Activated CD4-positive, alpha-beta T cell treated with anti-CD3 and anti-CD28 coated beads, Interleukin-2, amount 50 U/mL, for 24 hours (primary cell): ENCODE results near the gene CLTB.
"Not testable (repeated sequence)": the region's sequence is repeated elsewhere in the genome, so short reads cannot be mapped to it uniquely, and the experiment has no call there.

Experiments used
- DNase-seq, 2 donors: peaks; one replicate each; pipeline ENCODE4 v3.0.0-alpha.2; 2020; ENCODE audit warnings: low read depth in 1 of 2, low spot score in 1 of 2

The CLTB gene, protein sequence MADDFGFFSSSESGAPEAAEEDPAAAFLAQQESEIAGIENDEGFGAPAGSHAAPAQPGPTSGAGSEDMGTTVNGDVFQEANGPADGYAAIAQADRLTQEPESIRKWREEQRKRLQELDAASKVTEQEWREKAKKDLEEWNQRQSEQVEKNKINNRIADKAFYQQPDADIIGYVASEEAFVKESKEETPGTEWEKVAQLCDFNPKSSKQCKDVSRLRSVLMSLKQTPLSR

DNA sequence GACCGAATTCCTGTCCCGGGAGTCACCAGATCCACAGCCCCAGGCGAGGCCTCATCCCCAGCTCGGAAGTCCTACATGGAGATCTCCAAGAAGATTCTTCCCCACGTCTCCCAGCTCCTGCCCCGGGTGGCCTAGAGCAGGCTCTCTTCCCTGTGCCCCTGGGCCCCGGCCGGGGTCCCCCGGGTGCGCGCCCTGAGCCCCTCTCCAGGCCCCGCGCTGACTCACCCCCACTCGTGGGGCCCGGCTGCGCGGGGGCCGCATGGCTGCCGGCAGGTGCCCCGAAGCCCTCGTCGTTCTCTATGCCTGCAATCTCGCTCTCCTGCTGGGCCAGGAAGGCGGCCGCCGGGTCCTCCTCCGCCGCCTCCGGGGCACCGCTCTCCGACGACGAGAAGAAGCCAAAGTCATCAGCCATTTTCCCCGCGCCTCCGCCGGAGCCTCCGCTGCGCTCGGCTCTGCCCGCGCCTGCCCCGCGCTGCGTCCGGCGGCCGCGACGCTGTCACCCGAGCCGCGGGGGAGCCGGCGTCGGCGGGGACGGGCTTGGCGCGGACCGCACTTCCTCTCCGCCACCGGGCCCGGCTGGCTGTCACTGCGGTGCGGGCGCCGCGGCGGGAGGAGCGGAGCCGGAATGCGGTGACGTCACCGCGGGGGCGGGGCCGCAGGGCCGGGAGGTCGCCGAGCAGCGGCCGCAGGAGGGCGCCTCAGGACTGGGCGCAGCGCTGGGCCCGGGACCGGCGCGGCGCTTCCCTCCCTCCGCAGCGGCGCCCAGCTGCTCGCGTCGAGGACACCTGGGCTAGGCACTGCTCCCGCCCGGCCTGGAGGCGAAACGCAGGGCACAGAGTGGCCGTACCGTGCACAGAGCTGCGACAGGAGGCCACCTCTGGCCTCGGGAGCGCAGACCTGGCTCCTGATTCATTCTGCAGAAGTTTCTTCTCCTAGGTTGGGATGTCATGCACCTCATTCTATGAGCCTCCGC lies at the start of gene CLTB:
TSS of gene CLTB (minus strand) at position 588 of the 973 bp plus-strand sequence. CDS start at position 412, 176 bp downstream.
- peak; percentile 81 to 84 for DNase-seq

DNA sequence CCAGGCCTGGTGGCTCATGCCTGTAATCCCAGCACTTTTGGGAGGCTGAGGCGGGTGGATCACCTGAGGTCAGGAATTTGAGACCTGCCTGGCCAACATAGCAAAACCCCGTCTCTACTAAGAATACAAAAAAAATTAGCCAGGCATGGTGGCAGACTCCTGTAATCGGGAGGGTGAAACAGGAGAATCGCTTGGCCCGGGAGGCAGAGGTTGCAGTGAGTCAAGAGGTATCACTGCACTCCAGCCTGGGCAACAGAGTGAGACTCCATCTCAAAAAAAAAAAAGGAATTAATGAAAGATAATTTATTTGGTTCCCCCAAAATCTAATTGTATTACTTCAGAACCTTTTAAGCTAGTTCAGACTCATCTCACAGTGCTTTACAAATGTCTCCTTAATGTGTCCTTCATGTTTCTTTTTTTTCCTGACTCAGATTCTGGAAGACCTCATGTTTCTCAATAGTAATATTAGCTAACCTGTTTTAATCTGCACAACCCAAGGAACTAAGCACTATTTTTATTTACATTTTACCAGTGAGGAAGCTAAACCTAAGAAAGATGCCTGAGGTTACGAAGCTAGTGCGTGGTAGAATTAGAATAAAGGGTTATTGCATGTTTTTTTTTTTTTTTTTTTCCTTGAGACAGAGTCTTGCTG lies 46.9 kb upstream of the CLTB start:
- DNase-seq = no peak

DNA sequence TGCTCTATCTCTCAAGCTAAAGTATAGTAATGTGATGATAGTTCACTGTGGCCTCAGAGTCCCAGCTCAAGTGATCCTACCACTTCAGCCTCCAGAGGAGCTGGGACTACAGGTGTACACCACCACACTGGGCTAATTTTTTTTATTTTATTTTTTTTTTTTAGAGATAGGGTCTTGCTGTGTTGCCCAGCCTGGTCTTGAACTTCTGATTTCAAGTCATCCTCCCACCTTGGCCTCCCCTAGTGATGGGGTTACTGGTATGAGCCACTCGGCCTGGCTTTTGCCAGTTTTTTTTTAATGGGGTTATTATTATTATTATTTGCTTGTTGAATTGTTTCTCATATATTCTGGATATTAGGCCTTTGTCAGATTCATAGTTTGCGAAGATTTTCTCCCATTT lies 45.0 kb upstream of the CLTB start:
- DNase-seq = no peak

DNA sequence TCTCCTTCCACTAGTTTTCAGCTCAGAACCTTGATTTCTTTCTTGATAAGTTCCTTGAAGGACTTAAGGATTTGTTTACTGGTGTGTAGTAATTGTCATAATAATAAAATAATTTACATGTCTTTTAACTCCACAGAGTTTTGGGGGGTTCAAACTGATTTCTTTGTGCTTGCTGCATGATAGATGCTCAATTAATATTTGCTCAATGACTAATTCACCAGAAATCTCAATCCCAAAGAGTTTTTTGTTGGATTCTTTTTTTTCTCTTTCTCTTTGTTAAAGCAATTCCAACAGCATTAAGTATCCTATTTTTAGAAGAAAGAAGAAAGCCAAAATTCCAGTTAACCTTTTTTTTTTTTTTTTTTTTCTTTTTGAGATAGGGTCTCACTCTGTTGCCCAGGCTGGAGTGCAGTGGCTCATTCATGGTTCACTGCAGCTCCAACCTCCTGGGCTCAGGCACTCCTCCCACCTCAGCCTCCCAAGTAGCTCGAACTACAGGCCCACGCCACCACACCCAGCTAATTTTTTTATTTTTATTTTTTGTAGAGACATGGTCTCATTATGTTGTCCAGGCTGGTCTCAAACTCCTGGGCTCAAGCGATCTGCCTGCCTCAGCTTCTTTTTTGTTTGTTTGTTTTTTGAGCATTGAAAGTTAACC lies 42.7 kb upstream of the CLTB start:
- no peak for DNase-seq

DNA sequence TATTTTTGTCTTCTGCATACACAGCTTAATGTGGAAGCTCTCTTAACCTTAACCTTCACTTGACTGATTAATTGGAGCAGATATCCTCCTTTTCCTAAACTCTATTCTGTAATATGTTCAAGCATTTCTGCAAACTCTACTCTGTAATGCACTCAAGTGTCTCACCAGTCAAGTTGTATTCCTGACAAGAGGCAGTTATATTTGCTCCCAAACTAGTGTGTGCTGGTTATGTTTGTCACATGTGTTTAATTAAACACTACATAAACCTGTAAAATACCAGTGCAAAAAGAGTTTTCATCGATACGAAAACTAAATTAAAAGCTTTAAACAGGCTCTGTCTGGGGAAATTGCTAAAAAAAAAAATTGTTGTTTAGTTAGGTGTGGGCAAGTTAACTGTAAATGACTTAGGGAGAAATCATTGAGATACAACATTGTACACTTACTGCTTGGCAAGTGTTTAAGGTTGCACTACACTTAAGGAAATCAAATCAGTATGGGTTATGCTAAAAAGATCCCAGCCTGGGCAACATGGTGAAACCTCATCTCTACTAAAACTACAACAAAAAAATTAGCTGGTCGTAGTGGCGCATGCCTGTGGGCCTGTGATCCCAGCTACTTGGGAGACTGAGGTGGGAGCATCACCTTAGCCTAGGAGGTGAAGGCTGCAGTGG lies 38.5 kb upstream of the CLTB start:
- DNase-seq = no peak

DNA sequence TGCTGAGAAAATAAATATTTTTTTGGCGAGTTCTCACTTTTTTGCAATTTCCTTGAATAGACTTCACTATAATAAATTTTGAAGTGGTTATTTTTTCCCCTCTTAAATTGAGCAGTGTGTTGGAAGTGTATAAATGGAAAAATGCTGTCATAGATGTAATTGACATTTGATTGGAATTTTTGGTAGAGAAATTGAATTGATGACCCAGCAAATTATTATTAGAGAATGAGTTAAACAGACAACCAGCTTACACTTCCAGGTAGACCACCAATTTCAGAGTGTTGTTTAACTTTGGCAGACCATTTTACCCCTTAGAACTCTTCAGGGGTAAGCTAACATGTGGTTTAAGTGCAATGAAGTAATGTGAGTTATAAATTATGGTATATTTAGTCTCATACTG lies 33.7 kb upstream of the CLTB start:
- DNase-seq = no peak

DNA sequence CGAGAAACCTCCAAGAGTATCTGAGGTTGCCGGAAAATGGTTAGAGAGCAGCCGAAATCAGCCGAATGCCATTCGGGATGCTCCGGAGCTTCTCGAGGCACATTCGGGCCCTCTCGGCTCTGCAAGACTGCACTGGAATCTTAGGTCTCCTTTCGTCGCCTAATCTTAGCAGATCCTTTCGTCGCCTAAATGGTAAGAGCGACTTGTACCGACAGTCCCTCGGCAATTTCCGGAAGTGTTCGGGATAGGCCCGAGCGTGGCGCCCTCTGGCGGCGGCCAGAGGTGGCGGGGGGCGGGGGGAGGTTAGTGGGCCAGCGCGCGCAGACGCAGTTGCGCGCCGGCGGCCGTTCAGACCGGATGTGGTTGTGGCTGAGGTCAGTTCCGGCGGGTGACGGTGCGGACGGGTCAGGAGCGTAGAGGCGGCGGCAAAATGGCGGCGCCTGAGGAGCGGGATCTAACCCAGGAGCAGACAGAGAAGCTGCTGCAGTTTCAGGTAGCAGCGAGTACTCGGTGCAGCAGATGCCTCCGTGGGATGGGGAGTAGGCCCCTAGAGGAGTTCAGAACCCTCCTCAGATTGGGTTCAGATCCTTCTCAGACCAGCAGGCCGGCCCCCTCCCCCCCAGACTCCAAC lies 31.8 kb upstream of the CLTB start, which contains the start of gene FAF2:
TSS of gene FAF2 (plus strand) at position 408 of the 631 bp plus-strand sequence. CDS start at position 431, 23 bp downstream.
- DNase-seq = peak; percentile 97 to 100

DNA sequence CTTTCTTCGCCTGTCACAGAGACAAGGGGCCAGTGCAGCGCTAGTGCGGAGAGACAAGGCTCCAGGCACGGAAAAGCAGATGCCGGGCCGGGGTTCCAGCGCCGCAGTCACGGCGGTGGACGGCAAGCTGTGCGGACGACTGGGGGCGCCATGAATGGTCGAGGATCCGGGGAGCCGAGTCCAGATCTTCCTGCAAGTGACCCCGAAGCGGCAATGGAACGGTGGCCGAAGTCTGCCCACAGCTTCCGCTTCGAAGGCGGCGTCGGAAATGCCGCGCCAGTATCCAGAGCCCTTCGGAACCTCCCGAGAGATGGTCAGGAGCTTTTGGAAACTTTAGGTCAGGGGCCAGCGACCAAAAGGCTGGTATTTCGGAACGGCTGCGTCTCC lies 31.2 kb upstream of the CLTB start:
- DNase-seq = no peak

DNA sequence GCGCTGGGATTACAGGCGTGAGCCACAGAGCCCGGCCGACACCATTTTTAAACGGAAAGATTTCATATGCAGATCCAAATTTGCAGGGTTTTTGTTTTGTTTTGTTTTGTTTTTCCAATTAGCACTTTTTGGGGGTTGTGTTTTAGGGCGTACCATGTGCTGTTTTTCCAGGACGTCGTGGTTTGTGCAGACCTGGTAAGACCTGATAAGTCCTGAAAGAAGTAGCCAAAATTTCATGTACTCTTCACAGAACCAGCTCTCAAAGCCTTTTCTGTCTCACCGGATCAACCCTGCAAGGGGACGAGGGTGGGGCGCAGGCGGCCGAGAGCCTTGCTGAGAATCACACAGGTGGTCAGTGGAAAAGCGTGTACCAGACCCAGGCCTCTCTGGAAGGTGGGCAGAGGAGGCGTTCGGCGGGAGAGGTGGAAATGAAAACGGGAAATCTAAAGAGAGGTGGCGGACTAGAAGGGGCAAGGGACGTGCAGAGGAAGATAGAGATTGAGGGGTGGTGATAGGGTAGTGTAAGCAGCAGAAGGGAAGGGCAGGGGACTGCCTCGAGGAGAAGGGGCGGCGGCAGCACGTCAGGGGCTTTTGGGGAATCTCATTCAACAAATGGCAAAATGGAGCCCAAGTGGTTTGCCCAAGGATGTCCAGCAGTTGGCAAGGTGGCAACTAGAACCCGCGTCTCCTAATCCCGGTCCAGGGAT lies 30.7 kb upstream of the CLTB start:
- DNase-seq = no peak

DNA sequence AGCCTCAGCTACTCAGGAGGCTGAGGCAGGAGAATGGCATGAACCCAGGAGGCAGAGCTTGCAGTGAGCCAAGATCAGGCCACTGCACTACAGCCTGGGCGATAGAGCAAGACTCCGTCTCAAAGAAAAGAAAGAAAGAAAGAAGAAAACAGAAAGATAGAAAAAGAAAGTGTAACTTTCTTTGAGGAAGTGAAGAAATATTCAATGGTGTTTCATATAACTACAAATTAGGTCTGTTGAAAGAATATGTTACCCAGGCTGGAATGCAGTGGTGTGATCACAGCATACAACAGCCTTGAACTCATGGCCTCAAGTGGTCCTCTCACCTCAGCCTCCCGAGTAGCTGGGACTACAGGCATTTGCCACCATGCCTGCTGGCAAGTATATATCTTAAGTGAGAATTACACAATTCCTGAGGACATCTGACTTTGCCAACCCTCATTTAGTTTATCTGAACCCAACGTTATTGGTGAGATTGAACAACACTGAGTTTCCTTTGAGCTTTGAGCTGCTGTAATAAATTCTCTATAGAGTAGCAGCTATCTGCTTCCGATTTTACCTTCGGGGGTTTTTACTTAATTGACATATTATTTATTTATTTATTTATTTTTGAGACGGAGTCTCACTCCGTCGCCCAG lies 29.8 kb upstream of the CLTB start:
- no peak for DNase-seq

DNA sequence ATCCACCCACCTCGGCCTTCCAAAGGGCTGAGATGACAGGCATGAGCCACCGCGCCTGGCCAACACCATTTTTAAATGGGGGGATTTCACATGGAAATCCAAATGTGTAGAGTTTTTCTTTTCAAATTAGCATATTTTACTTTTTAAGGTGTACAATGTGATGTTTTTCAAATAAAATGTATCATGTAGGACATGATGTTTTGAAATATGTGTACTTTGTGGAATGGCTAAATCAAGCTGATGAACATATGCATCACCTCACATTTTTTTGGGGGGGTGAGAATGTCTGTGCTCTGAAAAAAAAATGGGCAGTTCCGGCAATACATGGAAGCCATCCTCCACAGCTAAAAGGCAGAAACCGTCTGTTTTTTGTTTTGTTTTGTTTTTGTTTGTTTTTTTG lies 28.4 kb upstream of the CLTB start:
- no peak for DNase-seq

DNA sequence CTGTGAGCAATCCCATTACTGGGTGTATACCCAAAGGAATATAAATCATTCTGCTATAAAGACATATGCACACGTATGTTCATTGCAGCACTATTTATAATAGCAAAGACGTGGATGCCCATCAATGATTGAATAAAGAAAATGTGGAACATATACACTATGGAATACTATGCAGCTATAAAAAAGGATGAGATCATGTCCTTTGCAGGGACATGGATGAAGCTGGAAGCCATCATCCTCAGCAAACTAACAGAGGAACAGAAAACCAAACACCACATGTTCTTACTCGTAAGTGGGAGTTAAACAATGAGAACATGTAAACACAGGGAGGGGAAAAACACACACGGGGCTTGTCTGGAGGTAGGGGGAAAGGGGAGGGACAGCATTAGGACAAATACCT lies 26.6 kb upstream of the CLTB start:
- not testable (repeated sequence) for DNase-seq

DNA sequence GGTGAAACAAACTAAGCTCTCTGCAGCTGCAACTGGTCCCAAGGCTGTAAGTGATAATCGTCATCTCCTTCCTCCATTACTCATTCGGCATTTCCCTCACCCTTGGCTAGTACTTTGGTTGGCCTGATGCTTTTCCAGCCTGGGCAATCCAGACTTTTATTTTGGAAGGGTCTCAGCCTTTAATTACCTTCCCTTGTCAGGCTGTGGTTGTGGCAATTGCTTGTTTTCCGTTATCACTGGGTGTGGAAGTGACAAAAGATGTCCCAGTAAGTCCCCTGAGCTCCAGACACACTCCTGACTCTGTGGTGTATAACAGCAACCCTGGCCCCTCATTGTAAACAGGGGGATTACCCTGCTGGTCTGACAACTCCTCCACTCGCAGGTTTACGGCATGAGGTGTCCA lies 25.6 kb upstream of the CLTB start:
- DNase-seq = no peak

DNA sequence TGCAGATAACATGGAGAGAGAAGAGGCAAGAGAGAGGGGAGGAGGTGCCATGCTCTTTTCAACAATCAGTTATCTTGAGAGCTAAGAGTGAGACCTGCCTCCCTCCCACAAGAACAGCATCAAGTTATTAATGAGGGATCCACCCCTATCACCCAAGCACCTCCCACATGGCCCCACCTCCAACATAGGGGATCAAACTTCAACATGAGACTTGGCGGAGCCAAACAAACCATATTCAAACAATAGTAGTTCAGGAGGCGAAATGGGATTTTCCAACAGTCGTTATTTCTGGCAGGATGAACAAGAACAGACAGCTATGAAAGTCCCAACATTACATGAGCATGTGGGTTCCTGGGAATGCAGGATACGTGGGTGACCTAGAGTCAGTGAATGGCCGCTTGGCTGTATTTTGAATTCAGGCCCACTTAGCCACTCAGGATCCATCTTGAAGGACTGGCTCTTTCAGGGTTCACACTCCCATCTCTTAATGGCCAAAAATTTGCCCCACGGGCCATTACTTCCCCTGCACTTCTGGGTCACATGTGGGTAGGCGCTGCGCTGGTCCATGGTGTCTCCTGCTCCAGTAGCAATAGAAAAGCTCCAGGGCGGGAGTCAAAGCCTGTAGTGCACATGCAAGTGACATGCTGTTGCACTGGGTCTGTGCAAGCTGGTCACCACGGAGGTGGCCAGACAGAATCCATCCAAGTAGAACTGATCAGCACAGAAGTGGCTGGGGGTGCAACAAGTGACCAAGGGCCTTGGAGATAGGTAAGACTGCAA lies 24.8 kb upstream of the CLTB start:
- no peak for DNase-seq

DNA sequence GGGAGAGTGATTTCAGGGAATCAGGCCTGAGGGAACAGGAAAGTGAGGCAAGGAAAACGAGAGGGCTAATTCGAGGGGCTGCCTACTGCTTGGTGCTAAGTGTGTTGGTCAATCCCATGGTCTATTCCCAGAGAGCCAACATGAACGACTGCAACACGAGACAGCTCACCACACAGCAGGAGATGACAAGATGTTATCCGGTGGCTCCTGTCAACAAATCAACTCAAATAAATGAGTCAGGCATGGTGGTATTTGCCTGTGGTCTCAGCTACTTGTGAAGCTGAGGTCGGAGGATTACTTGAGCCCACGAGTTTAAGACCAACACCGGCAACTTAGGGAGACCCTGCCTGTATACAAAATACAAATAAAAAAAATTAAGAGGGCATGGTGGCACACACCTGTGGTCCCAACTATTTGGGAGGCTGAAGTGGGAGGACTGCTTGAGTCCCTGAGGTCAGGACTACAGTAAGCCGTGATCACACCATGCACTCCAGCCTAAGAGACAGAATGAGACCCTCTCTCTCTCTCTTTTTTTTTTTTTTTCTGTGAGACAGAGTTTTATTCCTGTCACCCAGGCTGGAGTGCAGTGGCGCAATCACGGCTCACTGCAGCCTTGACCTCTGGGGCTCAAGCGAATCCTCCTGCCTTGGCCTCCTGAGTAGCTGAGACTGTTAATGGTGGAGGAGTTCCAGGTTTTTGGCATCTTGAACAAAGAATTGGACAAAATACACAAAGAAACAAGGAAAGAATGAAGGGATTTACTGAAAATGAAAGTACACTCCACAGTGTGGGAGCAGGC lies 22.8 kb upstream of the CLTB start:
- DNase-seq = no peak

DNA sequence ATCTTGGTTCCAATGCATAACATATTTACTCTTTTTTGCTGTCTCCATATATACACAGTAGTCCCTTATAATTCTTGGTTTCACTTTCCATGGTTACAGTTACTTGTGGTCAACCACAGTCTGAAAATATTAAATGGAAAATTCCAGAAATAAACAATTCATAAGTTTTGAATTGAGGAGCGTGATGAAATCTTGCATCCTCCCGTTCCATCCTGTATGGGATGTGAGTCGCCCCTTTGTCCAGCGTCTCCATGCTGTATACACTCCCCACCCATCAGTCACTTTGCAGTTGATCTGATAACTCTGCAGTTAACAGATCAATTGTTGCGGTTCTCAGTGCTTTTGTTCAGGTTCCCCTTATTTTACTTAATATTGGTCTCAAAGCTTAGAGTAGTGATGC lies 20.3 kb upstream of the CLTB start:
- DNase-seq = no peak

DNA sequence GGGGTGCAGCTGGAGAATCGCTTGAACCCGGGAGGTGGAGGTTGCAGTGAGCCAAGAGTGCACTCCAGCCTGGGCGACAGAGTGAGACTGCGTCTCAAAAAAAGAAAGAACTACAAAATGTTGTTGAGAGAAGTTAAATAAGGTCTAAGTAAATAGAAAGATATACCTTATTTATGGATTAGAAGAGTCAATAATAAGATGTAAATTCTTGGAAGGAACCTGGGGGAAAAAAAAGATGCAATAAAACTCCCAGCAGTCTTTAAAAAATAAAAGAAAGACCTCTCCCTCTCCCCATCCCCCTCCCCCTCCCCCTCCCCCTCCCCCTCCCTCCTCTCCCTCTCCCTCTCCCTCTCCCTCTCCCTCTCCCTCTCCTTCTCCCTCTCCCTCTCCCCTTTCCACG lies 16.4 kb upstream of the CLTB start:
- DNase-seq = no peak

DNA sequence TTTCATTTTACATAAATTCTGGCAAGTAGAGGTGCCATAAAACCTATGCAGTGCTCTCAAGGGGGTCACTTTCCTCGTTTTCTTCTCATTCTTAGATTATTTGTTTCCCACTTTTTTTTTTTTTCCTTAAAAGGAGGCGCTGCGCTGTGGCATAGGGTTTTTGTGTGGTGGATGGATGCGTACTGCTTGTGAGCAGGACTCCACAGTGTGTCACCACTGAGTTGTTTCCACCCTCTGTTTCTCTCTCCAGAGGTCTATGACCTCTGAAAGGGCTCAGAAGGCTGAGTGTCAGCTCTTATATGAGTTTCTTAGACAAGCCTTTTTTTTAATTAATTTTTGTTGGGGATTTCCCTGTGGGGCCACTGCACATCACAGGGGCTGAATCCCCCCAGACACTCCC lies 13.6 kb upstream of the CLTB start:
- DNase-seq = no peak
